ENCODE measurements around the gene PIGV.
A peak's percentile ranks its signal among the peaks of the same experiment; 100 is the strongest.
"Not testable (repeated sequence)": the region's sequence is repeated elsewhere in the genome, so short reads cannot be mapped to it uniquely, and the experiment has no call there.

PIGV gene

GRCh38 chr1:26797627-26798026 is 9.9 kb downstream of the PIGV start:
- no peak for DNase-seq

- no peak for DNase-seq
Observed at GRCh38 chr1:26799479-26800142, 11.9 kb downstream of the PIGV start.

- not testable (repeated sequence) for DNase-seq
Observed at GRCh38 chr1:26803932-26804331, 16.2 kb downstream of the PIGV start.

- DNase-seq: peak; percentile 49 to 69
Observed at GRCh38 chr1:26810105-26810504, 22.4 kb downstream of the PIGV start.

GRCh38 chr1:26811057-26811456 is 23.3 kb downstream of the PIGV start:
- no peak for DNase-seq

- no peak for DNase-seq
Observed at GRCh38 chr1:26811708-26812107, 24.0 kb downstream of the PIGV start.

- DNase-seq: no peak
Observed at GRCh38 chr1:26814377-26814776, 26.6 kb downstream of the PIGV start.

GRCh38 chr1:26814893-26815292 is 27.1 kb downstream of the PIGV start:
- no peak for DNase-seq

GRCh38 chr1:26820784-26821269 is 33.1 kb downstream of the PIGV start:
- no peak for DNase-seq

- DNase-seq: no peak
Observed at GRCh38 chr1:26822737-26823395, 35.1 kb downstream of the PIGV start.

GRCh38 chr1:26824731-26825130 is 37.0 kb downstream of the PIGV start:
- DNase-seq: no peak

GRCh38 chr1:26826261-26827105 is 38.7 kb downstream of the PIGV start, which contains the start of gene ZDHHC18:
ZDHHC18 (plus strand) TSS chr1:26826688; CDS start chr1:26826805, 117 bp downstream.
- DNase-seq: peak in 1 of 2 experiments; percentile 72

GRCh38 chr1:26827106-26827604 is 39.4 kb downstream of the PIGV start:
- DNase-seq: no peak

- DNase-seq: no peak
Observed at GRCh38 chr1:26827663-26828062, 39.9 kb downstream of the PIGV start.

- DNase-seq: no peak
Observed at GRCh38 chr1:26828411-26828991, 40.8 kb downstream of the PIGV start.

- no peak for DNase-seq
Observed at GRCh38 chr1:26829184-26829911, 41.6 kb downstream of the PIGV start.

GRCh38 chr1:26831059-26831458 is 43.3 kb downstream of the PIGV start:
- no peak for DNase-seq

GRCh38 chr1:26831546-26832248 is 43.9 kb downstream of the PIGV start:
- no peak for DNase-seq

- DNase-seq: no peak
Observed at GRCh38 chr1:26832249-26832960, 44.7 kb downstream of the PIGV start.

All from NCI-H526 (cell line).